Esophagus muscularis mucosa (tissue), 4 donors: ENCODE results near the gene TAPT1. TPM values are rescaled to one million over a fixed set of nuclear protein-coding genes. Genes with fewer than 3 reads are reported as not detected.

Experiments
- DNase-seq: peaks from one replicate; pipeline ENCODE4 v3.0.0-alpha.2; 2017; ENCODE audit errors: extremely low spot score
- H3K27ac ChIP-seq, 4 donors: fragments of 200-600 bp; sonication (generic); replicated peaks in 1 of 4; 1 replicate in 3 of 4; 2 replicates in 1 of 4; pipeline ENCODE4 v1.5.1; 2016 to 2019; ENCODE audit warnings: mild to moderate bottlenecking in 1 of 4
- H3K27me3 ChIP-seq, 4 donors: fragments of 200-600 bp; sonication (generic); one replicate each; pipeline versions ENCODE4 v1.5.1 to v1.6.0; 2016 to 2019
- H3K36me3 ChIP-seq, 4 donors: fragments of 200-600 bp; sonication (generic); one replicate each; pipeline ENCODE4 v1.5.1; 2016 to 2019
- H3K4me1 ChIP-seq, 4 donors: fragments of 200-600 bp; sonication (generic); one replicate each; pipeline ENCODE4 v1.5.1; 2016 to 2019
- H3K4me3 ChIP-seq, 4 donors: fragments of 200-600 bp; sonication (generic); 1 replicate in 2 of 4; 2 replicates in 2 of 4; pipeline ENCODE4 v1.5.1; 2016 to 2019; ENCODE audit warnings: mild to moderate bottlenecking in 4 of 4, moderate library complexity in 1 of 4
- H3K9me3 ChIP-seq, 4 donors: fragments of 200-600 bp; sonication (generic); 1 replicate in 3 of 4; 2 replicates in 1 of 4; pipeline ENCODE4 v1.5.1; 2016 to 2019
- CTCF ChIP-seq, 3 experiments: fragments of 200-600 bp in 2 of 3; fragments of 450-650 bp in 1 of 3; sonication (generic) in 2 of 3; IDR thresholded peaks; one replicate each; pipeline ENCODE4 v1.5.1; 2017 to 2019; ENCODE audit warnings: antibody characterized with exemption in 3 of 3, mild to moderate bottlenecking in 2 of 3, moderate library complexity in 1 of 3
- EP300 ChIP-seq: sonication (generic); formaldehyde crosslinking; IDR thresholded peaks from one replicate; pipeline ENCODE4 v1.6.1; 2017; ENCODE audit warnings: antibody characterized with exemption
- POLR2A ChIP-seq: fragments of 450-650 bp; IDR thresholded peaks from one replicate; pipeline ENCODE4 v1.6.1; 2017; ENCODE audit warnings: antibody characterized with exemption, moderate library complexity, mild to moderate bottlenecking, low read depth
- POLR2AphosphoS5 ChIP-seq, 2 donors: sonication (generic); formaldehyde crosslinking; IDR thresholded peaks; one replicate each; pipeline ENCODE4 v1.6.1; 2017; ENCODE audit warnings: antibody characterized with exemption in 2 of 2
- WGBS: methylation state at CpG from one replicate; pipeline ENCODE4 v1.1.5; 2018; 5-methylcytosine and 5-hydroxymethylcytosine counted together
- intact Hi-C: fragments of 100-400 bp; cut with DNase I; formaldehyde crosslinking; loops from one replicate; pipeline ENCODE4 v1.15.1; 2023
- total RNA-seq, 4 donors: library from RNA; depleted of rRNA; stranded (reverse); fragments of >200 nt; gene quantifications; one replicate each; pipeline versions ENCODE4 v1.1.0 to v1.2.1, GENCODE V29; 2016

The TAPT1 gene
- total RNA-seq, 4 donors from 2014 or later: 18.1 to 27.4 (median 21.6) TPM

- 79% methylated on average over 2 of the region's 2 CpGs for WGBS
- H3K4me1 ChIP-seq: peaks cover 12 to 56% (median 52%) of the 10 kb centered on the region in 4 donors
- no peaks in the 10 kb centered on the region for H3K9me3 ChIP-seq
- H3K27me3 ChIP-seq: no peaks in the 10 kb centered on the region
- no peak for DNase-seq
- H3K36me3 ChIP-seq: peaks cover 0 to 7% (median 0%) of the 10 kb centered on the region in 4 donors
- intact Hi-C loops: loop anchor here (10.0 kb wide), 1 partner anchor 728 kb away; no protein-coding TSS in a partner anchor
- no peak for TF ChIP-seq POLR2A
- no peak for TF ChIP-seq CTCF (IDR thresholded peaks at IDR 0.05)
- TF ChIP-seq EP300: no peak
- no peak for TF ChIP-seq POLR2AphosphoS5 (IDR thresholded peaks at IDR 0.05)
- H3K4me3 ChIP-seq: no peak overlapping the region
- no peak overlapping the region for H3K27ac ChIP-seq
Measured at GRCh38 chr4:16203083-16203482, 23.2 kb downstream of the TAPT1 start.

GRCh38 chr4:16202598-16202997, 23.7 kb downstream of the TAPT1 start:
- peaks cover 16 to 61% (median 56%) of the 10 kb centered on the region in 4 donors for H3K4me1 ChIP-seq
- TF ChIP-seq POLR2A (no peak), EP300 (no peak), CTCF (IDR thresholded peaks at IDR 0.05) (no peak), POLR2AphosphoS5 (IDR thresholded peaks at IDR 0.05) (no peak)
- H3K27ac ChIP-seq: no peak overlapping the region
- H3K4me3 ChIP-seq: no peak overlapping the region
- H3K9me3 ChIP-seq: no peaks in the 10 kb centered on the region
- intact Hi-C loops: loop anchor here (10.0 kb wide), 1 partner anchor 728 kb away; no protein-coding TSS in a partner anchor
- peaks cover 0 to 7% (median 0%) of the 10 kb centered on the region in 4 donors for H3K36me3 ChIP-seq
- no peak for DNase-seq
- WGBS: 88% methylated on average over 2 of the region's 2 CpGs
- no peaks in the 10 kb centered on the region for H3K27me3 ChIP-seq

GRCh38 chr4:16199093-16199492, 27.2 kb downstream of the TAPT1 start:
- Histone ChIP-seq H3K4me1 (peaks cover 23 to 58% (median 48%) of the 10 kb centered on the region in 4 donors), H3K4me3 (no peak overlapping the region), H3K36me3 (peaks cover 0 to 4% (median 0%) of the 10 kb centered on the region in 4 donors), H3K27me3 (no peaks in the 10 kb centered on the region), H3K27ac (no peak overlapping the region), H3K9me3 (no peaks in the 10 kb centered on the region)
- DNase-seq: no peak
- 89% methylated on average over 1 of the region's 1 CpG for WGBS
- TF ChIP-seq CTCF (IDR thresholded peaks at IDR 0.05): peak; percentile 17 to 30 (median 19)
- no peak for TF ChIP-seq POLR2A
- intact Hi-C loops: loop anchor here (5.0 kb wide), 1 partner anchor 172 kb away; no protein-coding TSS in a partner anchor

GRCh38 chr4:16197876-16198665, 28.2 kb downstream of the TAPT1 start:
- H3K27me3 ChIP-seq: no peaks in the 10 kb centered on the region
- no peak for TF ChIP-seq POLR2AphosphoS5 (IDR thresholded peaks at IDR 0.05)
- no peak for TF ChIP-seq EP300
- no peak for TF ChIP-seq POLR2A
- no peak for TF ChIP-seq CTCF (IDR thresholded peaks at IDR 0.05)
- peaks cover 0 to 4% (median 0%) of the 10 kb centered on the region in 4 donors for H3K36me3 ChIP-seq
- no peak overlapping the region for H3K27ac ChIP-seq
- peaks cover 32 to 65% (median 53%) of the 10 kb centered on the region in 4 donors for H3K4me1 ChIP-seq
- no peaks in the 10 kb centered on the region for H3K9me3 ChIP-seq
- intact Hi-C loops: loop anchor here (2.0 to 5.0 kb wide), 2 partner anchors 67 to 171 kb away; no protein-coding TSS in a partner anchor
- 56% methylated on average over 2 of the region's 2 CpGs for WGBS
- no peak for DNase-seq
- H3K4me3 ChIP-seq: no peak overlapping the region
